Mucosa of rectum (tissue), 2 donors: ENCODE data around the gene FAM3C.
"Not testable (repeated sequence)": the region's sequence is repeated elsewhere in the genome, so short reads cannot be mapped to it uniquely, and the experiment has no call there.

Source experiments
- H3K27ac ChIP-seq, 2 donors: one replicate each; pipeline ENCODE4 v1.7.0; 2013; ENCODE audit warnings: inconsistent platforms in 2 of 2, low read depth in 2 of 2, low read length in 2 of 2
- H3K27me3 ChIP-seq, 2 donors: one replicate each; pipeline ENCODE4 v1.7.0; 2013; ENCODE audit warnings: low read length in 2 of 2; ENCODE audit not compliant: control insufficient read depth in 2 of 2, insufficient read depth in 2 of 2
- H3K36me3 ChIP-seq, 2 donors: one replicate each; pipeline ENCODE4 v1.7.0; 2013; ENCODE audit warnings: low read length in 2 of 2; ENCODE audit not compliant: control insufficient read depth in 2 of 2, insufficient read depth in 2 of 2
- H3K4me1 ChIP-seq, 2 donors: one replicate each; pipeline ENCODE4 v1.7.0; 2013; ENCODE audit warnings: low read length in 2 of 2, mild to moderate bottlenecking in 1 of 2; ENCODE audit not compliant: control insufficient read depth in 2 of 2, insufficient read depth in 2 of 2
- H3K4me3 ChIP-seq, 2 donors: one replicate each; pipeline ENCODE4 v1.7.0; 2013; ENCODE audit warnings: low read length in 2 of 2
- H3K9ac ChIP-seq, 2 donors: one replicate each; pipeline ENCODE4 v1.7.0; 2013; ENCODE audit warnings: low read length in 2 of 2, low read depth in 1 of 2, mild to moderate bottlenecking in 1 of 2
- H3K9me3 ChIP-seq, 2 donors: one replicate each; pipeline ENCODE4 v1.7.0; 2013; ENCODE audit warnings: low read length in 2 of 2; ENCODE audit not compliant: control insufficient read depth in 2 of 2
- donor health status: healthy.
- donor health status: Normal muscosa, but diverticular disease.

Gene FAM3C

GRCh38 chr7:121431996-121432395 is 35.9 kb upstream of the FAM3C start:
- no peaks in the 10 kb centered on the region for H3K9me3 ChIP-seq
- H3K9ac ChIP-seq = no peak overlapping the region
- no peak overlapping the region for H3K27ac ChIP-seq
- H3K4me1 ChIP-seq = no peaks in the 10 kb centered on the region
- no peak overlapping the region for H3K4me3 ChIP-seq
- H3K27me3 ChIP-seq = no peaks in the 10 kb centered on the region
- H3K36me3 ChIP-seq = no peaks in the 10 kb centered on the region

DNA sequence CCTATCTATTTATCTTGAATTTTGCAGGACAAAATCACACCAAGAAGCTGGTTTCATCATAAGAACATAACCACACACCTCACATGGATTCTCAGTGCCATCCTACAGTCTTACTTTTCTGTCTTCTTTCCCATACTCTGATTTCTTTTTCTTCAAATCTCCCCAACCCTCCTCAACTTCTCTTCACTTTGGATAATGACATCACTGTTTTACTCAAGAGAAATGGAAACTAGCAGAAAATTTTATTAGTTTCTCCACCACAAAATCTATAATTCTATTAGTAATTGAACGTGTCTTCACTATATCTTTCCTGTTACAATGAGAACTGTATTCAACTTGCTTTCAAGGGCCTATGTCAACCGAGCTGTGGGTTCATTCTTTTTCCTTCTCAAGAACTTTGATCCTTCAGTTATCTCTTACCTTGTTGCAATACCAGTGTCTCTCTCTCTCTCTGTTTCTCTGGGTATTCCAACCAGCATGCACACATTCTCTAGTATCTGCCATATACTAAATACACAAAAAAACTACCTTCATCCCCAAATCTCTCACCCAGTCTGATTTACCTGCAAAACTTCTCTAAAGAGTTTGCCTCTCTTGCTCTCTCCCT is 35.4 kb upstream of the FAM3C start:
- Histone ChIP-seq H3K27ac (no peak overlapping the region), H3K27me3 (no peaks in the 10 kb centered on the region)

DNA sequence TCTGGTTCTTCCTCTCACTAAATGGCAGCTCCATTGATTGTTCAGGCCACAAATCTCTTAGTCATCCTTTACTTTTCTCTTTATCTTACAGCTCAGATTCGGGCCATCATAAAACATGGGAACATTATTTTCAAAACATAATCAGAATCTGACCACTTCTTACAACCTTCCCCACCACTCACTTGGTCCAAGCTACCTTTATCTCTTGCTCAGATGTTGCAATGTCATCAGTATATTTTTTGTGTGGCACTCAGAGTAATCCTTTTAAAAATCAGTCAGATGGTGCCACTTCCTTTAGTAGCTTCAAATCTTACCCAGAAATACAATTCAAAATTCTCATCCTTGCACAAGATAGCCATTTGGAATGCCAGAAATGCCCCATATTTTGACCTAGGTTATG is 34.5 kb upstream of the FAM3C start:
- Histone ChIP-seq H3K9me3 (no peaks in the 10 kb centered on the region), H3K27me3 (no peaks in the 10 kb centered on the region), H3K9ac (no peak overlapping the region), H3K4me3 (no peak overlapping the region), H3K4me1 (no peaks in the 10 kb centered on the region), H3K36me3 (no peaks in the 10 kb centered on the region), H3K27ac (no peak overlapping the region)

More for the DNA sequence above, 35.4 kb upstream of the FAM3C start:
- H3K9me3 ChIP-seq = no peaks in the 10 kb centered on the region
- no peak overlapping the region for H3K9ac ChIP-seq
- no peaks in the 10 kb centered on the region for H3K4me1 ChIP-seq
- no peaks in the 10 kb centered on the region for H3K36me3 ChIP-seq
- H3K4me3 ChIP-seq = no peak overlapping the region

DNA sequence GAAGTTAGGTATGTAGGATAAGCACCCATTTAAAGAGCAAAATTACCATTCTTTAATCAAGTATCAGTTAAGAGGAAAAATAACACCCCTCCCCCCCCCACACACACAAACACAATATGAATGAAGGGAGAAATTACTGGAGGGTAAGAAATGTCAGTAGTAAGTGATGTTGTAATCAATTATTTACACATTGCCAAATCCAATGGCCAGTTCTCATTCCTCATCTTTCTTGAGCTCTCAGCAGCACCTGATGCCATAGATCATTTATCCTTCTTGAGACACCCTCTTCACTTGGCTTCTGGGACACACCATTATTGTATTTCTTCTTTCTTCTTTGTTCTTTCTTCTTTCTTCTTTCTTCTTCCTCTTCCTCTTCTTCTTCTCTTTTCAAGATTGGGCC is 33.7 kb upstream of the FAM3C start:
- Histone ChIP-seq H3K9me3 (no peaks in the 10 kb centered on the region), H3K4me1 (no peaks in the 10 kb centered on the region), H3K9ac (no peak overlapping the region), H3K27ac (no peak overlapping the region), H3K36me3 (no peaks in the 10 kb centered on the region), H3K27me3 (no peaks in the 10 kb centered on the region), H3K4me3 (no peak overlapping the region)

DNA sequence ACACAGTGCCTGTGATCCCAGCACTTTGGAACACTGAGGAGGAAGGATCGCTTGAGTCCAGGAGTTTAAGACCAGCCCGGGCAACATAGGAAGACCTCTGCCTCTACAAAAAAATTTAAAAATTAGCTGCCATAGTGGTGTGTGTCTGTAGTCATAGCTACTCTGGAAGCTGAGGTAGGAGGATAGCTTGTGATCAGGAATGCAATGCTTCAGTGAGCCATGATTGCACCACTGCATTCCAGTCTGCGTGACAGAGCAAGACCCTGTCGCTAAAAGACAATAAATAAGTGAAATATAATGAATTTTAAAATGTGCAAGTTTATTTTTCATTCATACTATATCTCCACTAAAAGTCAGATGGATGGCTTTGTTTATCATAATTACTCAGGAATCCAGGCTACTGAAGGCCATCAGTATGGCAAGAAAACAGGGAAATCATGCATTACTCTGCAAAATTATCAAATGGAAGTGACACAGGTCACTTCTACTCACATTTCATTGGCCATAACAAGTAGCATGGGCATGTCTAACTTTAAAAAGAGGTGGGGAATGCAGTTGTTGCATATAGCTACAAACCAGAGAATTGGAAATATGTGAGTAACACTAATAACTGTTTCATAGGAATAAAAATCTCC is 32.9 kb upstream of the FAM3C start:
- H3K9me3 ChIP-seq = no peaks in the 10 kb centered on the region
- no peaks in the 10 kb centered on the region for H3K4me1 ChIP-seq
- H3K27ac ChIP-seq = no peak overlapping the region
- H3K36me3 ChIP-seq = no peaks in the 10 kb centered on the region
- no peaks in the 10 kb centered on the region for H3K27me3 ChIP-seq
- H3K4me3 ChIP-seq = no peak overlapping the region
- no peak overlapping the region for H3K9ac ChIP-seq

DNA sequence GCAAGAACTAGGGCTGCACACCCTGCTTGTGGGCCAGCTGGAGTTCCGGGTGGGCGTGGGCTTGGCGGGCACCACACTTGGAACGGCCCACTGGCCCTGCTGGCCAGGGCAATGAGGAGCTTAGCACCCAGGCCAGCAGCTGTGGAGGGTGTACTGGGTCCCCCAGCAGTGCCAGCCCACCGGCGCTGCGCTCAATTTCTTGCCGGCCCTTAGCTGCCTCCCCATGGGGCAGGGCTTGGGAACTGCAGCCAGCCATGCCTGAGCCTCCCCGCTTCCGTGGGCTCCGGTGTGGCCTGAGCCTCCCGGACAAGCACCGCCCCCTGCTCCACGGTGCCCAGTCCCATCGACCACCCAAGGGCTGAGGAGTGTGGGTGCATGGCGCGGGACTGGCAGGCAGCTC is 25.6 kb upstream of the FAM3C start:
- H3K27ac ChIP-seq, H3K4me1 ChIP-seq, H3K9ac ChIP-seq, H3K27me3 ChIP-seq, H3K9me3 ChIP-seq, H3K4me3 ChIP-seq, H3K36me3 ChIP-seq: not testable (repeated sequence)

- Histone ChIP-seq H3K9ac (no peak overlapping the region), H3K4me1 (peaks cover 0 to 5% of the 10 kb centered on the region in 2 donors), H3K9me3 (no peaks in the 10 kb centered on the region), H3K27me3 (no peaks in the 10 kb centered on the region), H3K4me3 (no peak overlapping the region), H3K27ac (no peak overlapping the region), H3K36me3 (no peaks in the 10 kb centered on the region)
Measured at GRCh38 chr7:121420976-121421375, 24.9 kb upstream of the FAM3C start.

DNA sequence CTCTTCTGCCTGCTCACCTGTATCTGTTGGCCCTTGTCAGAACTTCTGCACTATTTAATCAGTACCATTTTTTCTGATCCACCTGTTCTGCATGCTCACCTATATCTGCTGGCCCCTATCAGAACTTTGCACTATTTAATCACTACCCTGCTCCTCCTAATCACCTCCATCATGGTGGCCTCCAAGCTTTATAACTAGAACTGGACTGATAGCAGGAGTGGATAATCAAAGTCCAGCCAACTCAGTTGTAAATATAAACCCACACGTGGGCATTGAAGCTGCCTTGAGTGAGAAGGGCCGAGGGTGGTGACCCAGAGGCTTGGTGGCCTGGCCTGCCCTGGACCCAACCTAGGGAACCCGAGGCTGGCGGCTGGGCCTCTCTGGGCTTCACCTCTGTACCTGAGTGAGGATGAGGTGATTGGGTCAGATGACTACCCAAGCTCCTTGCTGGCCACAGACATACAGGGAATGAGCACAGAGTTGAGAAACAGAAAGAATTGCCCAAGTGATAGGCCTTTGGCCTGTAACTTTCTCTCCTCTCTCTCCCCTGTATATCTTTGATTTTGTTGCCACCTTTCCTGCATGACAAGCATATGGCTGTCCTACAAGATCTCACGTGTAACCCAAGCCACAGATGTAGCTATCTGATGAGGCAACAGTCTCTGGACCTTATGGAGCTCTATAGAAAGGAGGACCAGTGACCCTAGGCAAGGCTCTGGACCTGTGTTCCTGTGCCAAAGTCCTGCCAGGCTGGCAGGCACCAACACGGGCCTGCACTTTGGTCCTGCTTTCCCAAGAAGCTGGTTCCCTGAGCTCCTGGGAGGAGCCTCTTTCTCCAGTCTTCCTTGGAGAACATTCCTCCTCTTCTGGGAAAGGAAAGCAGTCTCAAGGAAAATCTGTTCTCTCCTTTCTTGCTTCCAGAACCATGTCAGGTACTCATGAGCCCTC is 23.4 kb upstream of the FAM3C start:
- Histone ChIP-seq H3K27ac (no peak overlapping the region), H3K36me3 (no peaks in the 10 kb centered on the region), H3K9me3 (no peaks in the 10 kb centered on the region), H3K4me3 (no peak overlapping the region), H3K9ac (no peak overlapping the region), H3K4me1 (peaks cover 0 to 5% of the 10 kb centered on the region in 2 donors), H3K27me3 (no peaks in the 10 kb centered on the region)

- H3K27me3 ChIP-seq = no peaks in the 10 kb centered on the region
- H3K27ac ChIP-seq = no peak overlapping the region
- no peak overlapping the region for H3K4me3 ChIP-seq
- H3K9ac ChIP-seq = no peak overlapping the region
- H3K36me3 ChIP-seq = no peaks in the 10 kb centered on the region
- peaks cover 0 to 5% of the 10 kb centered on the region in 2 donors for H3K4me1 ChIP-seq
- no peaks in the 10 kb centered on the region for H3K9me3 ChIP-seq
Measured at GRCh38 chr7:121416533-121416932, 20.4 kb upstream of the FAM3C start.

DNA sequence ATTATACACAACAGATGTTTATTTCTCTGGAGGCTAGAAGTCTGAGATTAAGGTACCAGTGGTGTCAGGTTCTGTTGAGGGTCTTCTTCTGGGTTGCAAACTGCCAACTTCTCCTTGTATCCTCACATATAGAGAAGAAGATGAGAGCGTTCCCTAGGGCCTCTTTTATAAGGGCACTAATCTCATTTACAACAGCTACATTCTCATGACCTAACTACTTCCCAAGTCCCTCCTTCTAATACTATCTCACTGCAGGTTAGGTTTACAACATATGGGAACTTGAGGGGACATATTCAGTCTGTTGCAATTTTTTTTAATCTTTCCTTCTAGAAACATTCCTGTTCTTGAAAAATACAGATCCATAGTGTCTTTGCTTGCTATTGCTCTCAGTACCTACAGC is 18.3 kb upstream of the FAM3C start:
- Histone ChIP-seq H3K27me3 (no peaks in the 10 kb centered on the region), H3K4me3 (no peak overlapping the region), H3K9ac (no peak overlapping the region), H3K4me1 (no peaks in the 10 kb centered on the region), H3K27ac (no peak overlapping the region), H3K36me3 (no peaks in the 10 kb centered on the region), H3K9me3 (no peaks in the 10 kb centered on the region)
